Hepatocyte (in vitro differentiated cells): ENCODE measurements around the gene TTBK2.

Source experiments
- EZH2 ChIP-seq: fragments of 200-600 bp; sonication (generic); IDR thresholded peaks from 2 replicates; pipeline ENCODE4 v1.6.1; 2016; ENCODE audit warnings: antibody characterized with exemption, mild to moderate bottlenecking, borderline replicate concordance
- EZH2phosphoT487 ChIP-seq: fragments of 200-600 bp; sonication (generic); IDR thresholded peaks from one replicate; pipeline ENCODE4 v1.6.1; 2018; ENCODE audit warnings: antibody characterized with exemption, mild to moderate bottlenecking, low read depth, moderate library complexity; ENCODE audit not compliant: unreplicated experiment, severe bottlenecking
- TF ChIP-seq, protein P1 (sequence below): fragments of 200-600 bp; sonication (generic); IDR thresholded peaks from 2 replicates; pipeline ENCODE4 v1.5.1; 2016; ENCODE audit warnings: antibody characterized with exemption, mild to moderate bottlenecking; ENCODE audit not compliant: poor library complexity

DNA sequence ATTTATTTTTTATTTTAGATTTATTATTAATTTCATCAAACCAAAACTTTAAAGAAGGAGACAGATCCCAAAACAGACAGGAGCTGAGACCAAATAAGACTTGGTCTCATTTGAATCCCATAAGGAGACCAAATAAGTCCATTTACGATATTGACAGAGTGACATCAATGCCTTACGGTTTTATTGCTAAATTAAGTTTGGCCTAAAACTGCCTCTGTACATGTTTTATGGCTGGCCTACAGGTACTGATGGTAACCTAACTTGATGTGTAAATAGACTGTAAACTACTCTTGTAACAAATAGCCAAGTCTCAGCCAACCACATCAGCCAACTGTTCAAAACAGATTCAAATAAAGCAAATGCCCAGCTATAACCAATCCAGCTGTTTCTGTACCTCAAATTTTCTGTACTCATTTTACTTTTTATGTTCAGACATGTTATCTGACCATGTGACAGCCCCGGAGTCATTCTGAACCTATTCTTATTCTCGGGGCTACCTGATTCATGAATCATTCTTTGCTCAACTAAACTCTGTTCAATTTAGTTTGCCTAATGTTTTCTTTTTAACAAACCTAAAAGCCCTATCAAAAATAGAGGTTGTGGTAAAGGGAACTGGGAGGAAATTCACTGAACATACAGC lies 94.2 kb downstream of the TTBK2 start:
- TF ChIP-seq, protein P1, sequence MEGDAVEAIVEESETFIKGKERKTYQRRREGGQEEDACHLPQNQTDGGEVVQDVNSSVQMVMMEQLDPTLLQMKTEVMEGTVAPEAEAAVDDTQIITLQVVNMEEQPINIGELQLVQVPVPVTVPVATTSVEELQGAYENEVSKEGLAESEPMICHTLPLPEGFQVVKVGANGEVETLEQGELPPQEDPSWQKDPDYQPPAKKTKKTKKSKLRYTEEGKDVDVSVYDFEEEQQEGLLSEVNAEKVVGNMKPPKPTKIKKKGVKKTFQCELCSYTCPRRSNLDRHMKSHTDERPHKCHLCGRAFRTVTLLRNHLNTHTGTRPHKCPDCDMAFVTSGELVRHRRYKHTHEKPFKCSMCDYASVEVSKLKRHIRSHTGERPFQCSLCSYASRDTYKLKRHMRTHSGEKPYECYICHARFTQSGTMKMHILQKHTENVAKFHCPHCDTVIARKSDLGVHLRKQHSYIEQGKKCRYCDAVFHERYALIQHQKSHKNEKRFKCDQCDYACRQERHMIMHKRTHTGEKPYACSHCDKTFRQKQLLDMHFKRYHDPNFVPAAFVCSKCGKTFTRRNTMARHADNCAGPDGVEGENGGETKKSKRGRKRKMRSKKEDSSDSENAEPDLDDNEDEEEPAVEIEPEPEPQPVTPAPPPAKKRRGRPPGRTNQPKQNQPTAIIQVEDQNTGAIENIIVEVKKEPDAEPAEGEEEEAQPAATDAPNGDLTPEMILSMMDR: no peak
- TF ChIP-seq EZH2: no peak
- TF ChIP-seq EZH2phosphoT487: no peak
